Gastrocnemius medialis (tissue), 4 donors: ENCODE measurements around the gene MUC7. TPM values are rescaled to one million over a fixed set of nuclear protein-coding genes. Genes with fewer than 3 reads are reported as not detected.

Experiments used
- ATAC-seq, 2 donors: fragments of 150-250 bp; one replicate each; pipeline ENCODE4 v1.9.1; 2016
- DNase-seq, 2 donors: peaks; one replicate each; pipeline ENCODE4 v3.0.0-alpha.2; 2019
- H3K27ac ChIP-seq, 4 donors: fragments of 200-600 bp; sonication (generic); 1 replicate in 1 of 4; 2 replicates in 3 of 4; pipeline ENCODE4 v1.5.1; 2016 to 2018; ENCODE audit warnings: mild to moderate bottlenecking in 2 of 4, moderate library complexity in 1 of 4
- H3K27me3 ChIP-seq, 3 donors: fragments of 200-600 bp; sonication (generic) in 2 of 3; 1 replicate in 1 of 3; 2 replicates in 2 of 3; pipeline versions ENCODE4 v1.5.1 to v1.6.0; 2016 to 2019; ENCODE audit warnings: mild to moderate bottlenecking in 1 of 3, moderate library complexity in 1 of 3
- H3K36me3 ChIP-seq, 2 donors: fragments of 200-600 bp; sonication (generic) in 1 of 2; one replicate each; pipeline ENCODE4 v1.5.1; 2017 to 2018
- H3K4me1 ChIP-seq, 2 donors: fragments of 200-600 bp; sonication (generic) in 1 of 2; one replicate each; pipeline ENCODE4 v1.5.1; 2016 to 2017; ENCODE audit warnings: mild to moderate bottlenecking in 2 of 2
- H3K4me3 ChIP-seq, 4 donors: fragments of 200-600 bp; sonication (generic) in 3 of 4; 1 replicate in 1 of 4; 2 replicates in 3 of 4; pipeline ENCODE4 v1.5.1; 2016 to 2019; ENCODE audit warnings: mild to moderate bottlenecking in 2 of 4
- H3K9me3 ChIP-seq, 3 donors: fragments of 200-600 bp; sonication (generic) in 2 of 3; 1 replicate in 1 of 3; 2 replicates in 2 of 3; pipeline ENCODE4 v1.5.1; 2016 to 2019
- CTCF ChIP-seq, 5 experiments: fragments of 450-650 bp in 3 of 5; fragments of 200-600 bp in 2 of 5; sonication (generic) in 2 of 5; IDR thresholded peaks in 4 of 5; conservative IDR thresholded peaks in 1 of 5; 1 replicate in 4 of 5; 2 replicates in 1 of 5; pipeline ENCODE4 v1.5.1; 2016 to 2019; ENCODE audit warnings: antibody characterized with exemption in 5 of 5, mild to moderate bottlenecking in 3 of 5, moderate library complexity in 3 of 5
- POLR2A ChIP-seq, 2 donors: fragments of 450-650 bp; IDR thresholded peaks; one replicate each; pipeline ENCODE4 v1.6.1; 2017; ENCODE audit warnings: antibody characterized with exemption in 2 of 2, mild to moderate bottlenecking in 2 of 2, moderate library complexity in 2 of 2
- in situ Hi-C, 4 donors: fragments of 200-750 bp; cut with MboI; loops; one replicate each; pipeline versions ENCODE4 v1.15.0 to v1.8.0; 2017; ENCODE audit warnings: low sequenced_read_pairs in 4 of 4
- intact Hi-C: fragments of 100-400 bp; cut with DNase I; formaldehyde crosslinking; loops from one replicate; pipeline ENCODE4 v1.15.1; 2023; ENCODE audit warnings: low total_unique reads
- total RNA-seq, 4 donors: library from RNA; depleted of rRNA; stranded (reverse); fragments of >200 nt; gene quantifications; one replicate each; pipeline versions ENCODE4 v1.1.0 to v1.2.3, GENCODE V29; 2016

MUC7 gene
- total RNA-seq, 4 donors from 2014 or later: not detected

DNA sequence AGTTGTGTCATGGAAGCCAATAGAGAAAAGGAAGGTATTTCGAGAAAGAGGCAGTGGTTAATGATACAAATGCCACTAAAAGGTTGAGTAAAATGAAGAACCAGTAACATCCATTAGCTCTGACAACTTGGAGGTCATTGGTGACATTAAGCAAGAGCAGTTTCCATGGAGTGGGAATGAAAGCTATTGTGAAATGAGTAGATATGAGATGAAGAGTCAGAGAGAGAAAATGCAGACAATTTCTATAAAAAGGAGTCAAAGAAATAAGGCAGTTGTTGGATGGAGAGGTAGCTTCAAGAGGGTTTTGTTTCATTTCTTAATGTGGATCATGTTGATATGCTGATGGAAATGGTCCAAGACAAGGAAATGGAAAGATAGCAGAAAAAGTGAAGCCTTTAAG is 36.8 kb downstream of the MUC7 start:
- Histone ChIP-seq H3K27me3 (no peaks in the 10 kb centered on the region), H3K4me3 (no peak overlapping the region), H3K36me3 (no peaks in the 10 kb centered on the region), H3K9me3 (no peaks in the 10 kb centered on the region), H3K4me1 (no peaks in the 10 kb centered on the region), H3K27ac (no peak overlapping the region)
- in situ Hi-C loops: no loop called here
- no peak for DNase-seq
- ATAC-seq: no peak
- intact Hi-C loops: no loop called here
- no peak for TF ChIP-seq CTCF (IDR thresholded peaks at IDR 0.05 in 4 of 5, conservative IDR thresholded peaks at IDR 0.05 in 1 of 5)
- TF ChIP-seq POLR2A (IDR thresholded peaks at IDR 0.05): no peak

DNA sequence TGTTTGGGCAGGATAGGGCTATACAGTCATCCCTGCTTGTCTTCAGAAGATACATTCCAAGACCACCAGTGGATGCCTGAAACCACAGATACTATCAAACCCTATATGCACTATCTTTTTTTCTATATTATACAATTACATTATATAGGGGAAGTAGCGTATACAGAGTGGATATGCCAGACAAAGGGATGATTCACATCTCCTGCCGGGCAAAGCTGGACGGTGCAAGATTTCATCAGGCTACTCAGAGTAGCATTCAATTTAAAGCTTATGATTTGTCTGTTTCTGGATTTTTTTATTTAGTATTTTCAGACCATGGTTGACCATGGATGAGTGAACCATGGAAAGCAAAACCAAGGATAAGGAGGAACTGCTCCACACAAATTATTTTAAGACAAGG is 39.4 kb downstream of the MUC7 start:
- Histone ChIP-seq H3K27me3 (no peaks in the 10 kb centered on the region), H3K9me3 (no peaks in the 10 kb centered on the region), H3K4me1 (no peaks in the 10 kb centered on the region), H3K36me3 (no peaks in the 10 kb centered on the region), H3K4me3 (no peak overlapping the region), H3K27ac (no peak overlapping the region)
- intact Hi-C loops: no loop called here
- DNase-seq (no peak), ATAC-seq (no peak)
- no peak for TF ChIP-seq CTCF (IDR thresholded peaks at IDR 0.05 in 4 of 5, conservative IDR thresholded peaks at IDR 0.05 in 1 of 5)
- no peak for TF ChIP-seq POLR2A (IDR thresholded peaks at IDR 0.05)
- in situ Hi-C loops: no loop called here

GRCh38 chr4:70515367-70516250 is 43.6 kb downstream of the MUC7 start:
- in situ Hi-C loops: no loop called here

DNA sequence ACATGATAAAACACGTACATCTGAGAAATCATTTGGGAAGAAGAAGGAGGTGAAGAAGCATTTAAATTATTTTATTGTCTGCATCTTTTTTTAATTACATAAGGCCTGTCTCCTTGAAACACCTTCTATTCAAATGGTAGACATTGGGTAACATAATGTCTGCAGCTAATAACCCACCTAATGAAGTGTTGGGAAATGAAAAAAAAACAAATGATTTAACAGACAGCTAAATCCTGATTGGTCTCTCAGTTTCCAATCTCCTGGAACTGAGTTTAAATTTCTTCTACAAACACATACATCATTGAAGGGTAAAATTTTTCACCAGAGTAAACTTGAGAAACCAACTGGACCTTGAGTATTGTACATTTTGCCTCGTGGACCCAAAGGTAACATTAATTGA is 46.3 kb downstream of the MUC7 start, which contains the start of gene AMTN:
TSS of gene AMTN (plus strand) at position 301 of the 400 bp plus-strand sequence. CDS start 209 bp downstream, outside the sequence.
- Histone ChIP-seq H3K4me3 (no peak within 1 kb of the TSS), H3K9me3 (no peaks in the 10 kb centered on the region), H3K4me1 (no peaks in the 10 kb centered on the region), H3K27ac (no peak within 1 kb of the TSS), H3K36me3 (no peaks in the 10 kb centered on the region), H3K27me3 (no peaks in the 10 kb centered on the region)
- intact Hi-C loops (no loop called here), in situ Hi-C loops (no loop called here)
- ATAC-seq: no peak
- DNase-seq: no peak
- TF ChIP-seq POLR2A (IDR thresholded peaks at IDR 0.05) (no peak), CTCF (IDR thresholded peaks at IDR 0.05 in 4 of 5, conservative IDR thresholded peaks at IDR 0.05 in 1 of 5) (no peak)

More at GRCh38 chr4:70515367-70516250, 43.6 kb downstream of the MUC7 start:
- Histone ChIP-seq H3K27ac (no peak overlapping the region), H3K9me3 (no peaks in the 10 kb centered on the region), H3K4me1 (no peaks in the 10 kb centered on the region), H3K4me3 (no peak overlapping the region), H3K36me3 (no peaks in the 10 kb centered on the region), H3K27me3 (no peaks in the 10 kb centered on the region)
- no peak for TF ChIP-seq POLR2A (IDR thresholded peaks at IDR 0.05)
- TF ChIP-seq CTCF (IDR thresholded peaks at IDR 0.05 in 4 of 5, conservative IDR thresholded peaks at IDR 0.05 in 1 of 5): no peak
- DNase-seq (no peak), ATAC-seq (no peak)
- intact Hi-C loops: no loop called here
